Measurements from ENCODE around the gene MFSD6. TPM values are rescaled to one million over a fixed set of nuclear protein-coding genes. Genes with fewer than 3 reads are reported as not detected.
"Not testable (repeated sequence)": the region's sequence is repeated elsewhere in the genome, so short reads cannot be mapped to it uniquely, and the experiment has no call there.

Gene MFSD6
- total RNA-seq, 3 donors from 2014 or later (not counting 1 experiment from before 2014, with no cell fraction given), result 36.7 to 50.5 (median 48.0) TPM

GRCh38 chr2:190467575-190468083 is 59.5 kb downstream of the MFSD6 start:
- Mint-ChIP-seq H3K36me3 (no peaks in the 10 kb centered on the region), H3K27me3 (ENCODE audit: low read depth in 2 of 2) (no peaks in the 10 kb centered on the region), H3K4me3 (no peak overlapping the region), H3K27ac (peak overlapping the region; percentile 22 to 35), H3K4me1 (peaks cover 55 to 57% of the 10 kb centered on the region in 2 donors), H3K9me3 (peaks cover 0 to 3% of the 10 kb centered on the region in 2 donors)
- H3K27me3 ChIP-seq (ENCODE audit: control insufficient read depth, insufficient read depth, low read length), result no peaks in the 10 kb centered on the region
- no peak overlapping the region for H3K4me3 ChIP-seq (ENCODE audit: low read length)
- no peaks in the 10 kb centered on the region for H3K4me1 ChIP-seq (ENCODE audit: control insufficient read depth, insufficient read depth, low read length)
- H3K27ac ChIP-seq (ENCODE audit: low read length), result no peak overlapping the region
- intact Hi-C loops (cut with micrococcal nuclease), result no loop called here
- DNase-seq (peak in 1 of 2 donors; percentile 17), ATAC-seq (no peak)
- TF ChIP-seq CTCF (IDR thresholded peaks at IDR 0.05), result no peak
- H3K36me3 ChIP-seq (ENCODE audit: control insufficient read depth, insufficient read depth, low read length), result no peaks in the 10 kb centered on the region
- H3K9me3 ChIP-seq (ENCODE audit: control insufficient read depth, insufficient read depth, low read length), result no peaks in the 10 kb centered on the region
- 72% methylated on average over 5 of the region's 5 CpGs for WGBS (ENCODE audit: insufficient coverage)

GRCh38 chr2:190468354-190468753 is 60.2 kb downstream of the MFSD6 start:
- H3K27me3 ChIP-seq (ENCODE audit: control insufficient read depth, insufficient read depth, low read length); H3K4me1 ChIP-seq (ENCODE audit: control insufficient read depth, insufficient read depth, low read length); H3K9me3 Mint-ChIP-seq; H3K36me3 Mint-ChIP-seq; DNase-seq; H3K27ac ChIP-seq (ENCODE audit: low read length); intact Hi-C loops (cut with micrococcal nuclease); H3K36me3 ChIP-seq (ENCODE audit: control insufficient read depth, insufficient read depth, low read length); H3K9me3 ChIP-seq (ENCODE audit: control insufficient read depth, insufficient read depth, low read length); ATAC-seq; H3K4me3 Mint-ChIP-seq; H3K27me3 Mint-ChIP-seq (ENCODE audit: low read depth in 2 of 2); H3K4me3 ChIP-seq (ENCODE audit: low read length): not testable (repeated sequence)
- peak overlapping the region; percentile 22 to 35 for H3K27ac Mint-ChIP-seq
- 100% methylated on average over 1 of the region's 1 CpG for WGBS (ENCODE audit: insufficient coverage)
- peaks cover 48 to 54% of the 10 kb centered on the region in 2 donors for H3K4me1 Mint-ChIP-seq

- WGBS (ENCODE audit: insufficient coverage), result 83% methylated on average over 1 of the region's 4 CpGs
- Mint-ChIP-seq H3K4me3 (no peak overlapping the region), H3K9me3 (peaks cover 2 to 5% of the 10 kb centered on the region in 2 donors), H3K36me3 (no peaks in the 10 kb centered on the region), H3K4me1 (peaks cover 45 to 52% of the 10 kb centered on the region in 2 donors), H3K27me3 (ENCODE audit: low read depth in 2 of 2) (no peaks in the 10 kb centered on the region), H3K27ac (peak overlapping the region; percentile 22 to 35)
- no peaks in the 10 kb centered on the region for H3K36me3 ChIP-seq (ENCODE audit: control insufficient read depth, insufficient read depth, low read length)
- no peaks in the 10 kb centered on the region for H3K4me1 ChIP-seq (ENCODE audit: control insufficient read depth, insufficient read depth, low read length)
- ATAC-seq (no peak), DNase-seq (no peak)
- TF ChIP-seq CTCF (IDR thresholded peaks at IDR 0.05), result no peak
- no peak overlapping the region for H3K4me3 ChIP-seq (ENCODE audit: low read length)
- intact Hi-C loops (cut with micrococcal nuclease), result no loop called here
- no peaks in the 10 kb centered on the region for H3K27me3 ChIP-seq (ENCODE audit: control insufficient read depth, insufficient read depth, low read length)
- no peaks in the 10 kb centered on the region for H3K9me3 ChIP-seq (ENCODE audit: control insufficient read depth, insufficient read depth, low read length)
- H3K27ac ChIP-seq (ENCODE audit: low read length), result no peak overlapping the region
Observed at GRCh38 chr2:190468814-190469569, 60.8 kb downstream of the MFSD6 start.

GRCh38 chr2:190469771-190470170 is 61.6 kb downstream of the MFSD6 start:
- ATAC-seq, result no peak
- H3K36me3 Mint-ChIP-seq, result no peaks in the 10 kb centered on the region
- 100% methylated on average over 2 of the region's 2 CpGs for WGBS (ENCODE audit: insufficient coverage)

More at GRCh38 chr2:190469771-190470170, 61.6 kb downstream of the MFSD6 start:
- H3K27me3 Mint-ChIP-seq (ENCODE audit: low read depth in 2 of 2), result no peaks in the 10 kb centered on the region
- Histone ChIP-seq H3K4me1 (ENCODE audit: control insufficient read depth, insufficient read depth, low read length) (no peaks in the 10 kb centered on the region), H3K4me3 (ENCODE audit: low read length) (no peak overlapping the region), H3K27ac (ENCODE audit: low read length) (no peak overlapping the region), H3K36me3 (ENCODE audit: control insufficient read depth, insufficient read depth, low read length) (no peaks in the 10 kb centered on the region), H3K9me3 (ENCODE audit: control insufficient read depth, insufficient read depth, low read length) (no peaks in the 10 kb centered on the region), H3K27me3 (ENCODE audit: control insufficient read depth, insufficient read depth, low read length) (no peaks in the 10 kb centered on the region)
- no peak for TF ChIP-seq CTCF (IDR thresholded peaks at IDR 0.05)
- H3K9me3 Mint-ChIP-seq, result peaks cover 2 to 5% of the 10 kb centered on the region in 2 donors
- intact Hi-C loops (cut with micrococcal nuclease), result no loop called here
- DNase-seq, result no peak
- H3K4me1 Mint-ChIP-seq, result peaks cover 37 to 44% of the 10 kb centered on the region in 2 donors
- H3K4me3 Mint-ChIP-seq, result no peak overlapping the region
- peak overlapping the region in 1 of 2 donors; percentile 21 for H3K27ac Mint-ChIP-seq

Data from natural killer cell (primary cell).